ENCODE results near the gene COX20.

DNA sequence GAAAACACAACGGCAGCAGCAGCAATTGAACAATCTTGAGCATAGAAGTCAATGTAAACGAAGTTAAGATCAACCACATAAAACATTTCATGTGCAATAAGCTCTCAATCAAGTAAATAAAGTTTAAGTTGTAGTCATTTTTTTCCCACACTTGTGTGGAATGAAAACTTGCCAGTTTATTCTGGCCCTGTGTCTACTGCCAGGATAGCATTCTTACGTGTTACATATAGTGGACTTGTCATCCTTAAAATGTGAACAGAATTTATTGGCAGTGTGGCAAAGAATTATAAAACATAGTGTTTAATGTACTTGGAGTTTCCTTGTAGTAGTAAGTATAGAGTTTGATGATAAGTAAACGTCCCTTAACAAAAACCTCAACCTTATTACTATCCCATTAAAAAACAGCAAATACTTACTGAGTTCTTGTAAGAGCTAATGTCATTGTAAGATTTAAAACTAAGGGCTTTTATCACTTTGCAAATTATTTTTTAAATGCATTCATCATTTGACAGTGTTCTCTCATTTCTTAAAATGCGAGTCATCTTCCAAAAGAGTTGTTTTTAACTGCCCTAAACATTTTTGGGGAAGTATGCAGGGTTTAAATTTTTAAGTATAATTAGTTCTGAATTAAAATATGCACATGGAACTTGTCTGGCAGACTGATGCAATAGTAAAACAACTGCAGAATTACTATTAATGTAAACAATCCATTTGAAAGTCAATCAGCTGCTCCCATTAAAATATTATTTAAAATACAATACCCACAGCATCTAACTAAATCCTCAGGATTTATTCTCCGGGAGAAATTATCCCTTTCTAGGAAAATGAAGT lies 7.9 kb downstream of the COX20 start:
- no peak for TF ChIP-seq POLR2A (IDR thresholded peaks at IDR 0.05; ENCODE audit: low read length)
- no peak for TF ChIP-seq GATA1 (IDR thresholded peaks at IDR 0.05; ENCODE audit: low read depth, low read length)
